HG03469 (cell line): ENCODE data around the gene KCNQ1OT1.

Experiments used
- ATAC-seq: cut with Tn5 transposase; IDR thresholded peaks from one replicate; pipeline ENCODE4 v1.9.1; 2021; ENCODE audit warnings: mild to moderate bottlenecking, moderate library complexity, moderate number of reproducible peaks; ENCODE audit not compliant: unreplicated experiment

The KCNQ1OT1 gene

GRCh38 chr11:2574043-2574552, 125.7 kb downstream of the KCNQ1OT1 start:
- ATAC-seq = no peak

- ATAC-seq = no peak
Observed at GRCh38 chr11:2573240-2574042, 126.4 kb downstream of the KCNQ1OT1 start.

GRCh38 chr11:2572491-2573239, 127.1 kb downstream of the KCNQ1OT1 start:
- no peak for ATAC-seq

GRCh38 chr11:2571598-2572281, 128.1 kb downstream of the KCNQ1OT1 start:
- ATAC-seq = no peak

GRCh38 chr11:2570841-2571597, 128.8 kb downstream of the KCNQ1OT1 start:
- no peak for ATAC-seq

- no peak for ATAC-seq
Observed at GRCh38 chr11:2570211-2570811, 129.5 kb downstream of the KCNQ1OT1 start.

GRCh38 chr11:2569731-2570210, 130.0 kb downstream of the KCNQ1OT1 start:
- ATAC-seq = no peak

- no peak for ATAC-seq
Observed at GRCh38 chr11:2569321-2569721, 130.5 kb downstream of the KCNQ1OT1 start.

- ATAC-seq = no peak
Observed at GRCh38 chr11:2567026-2567671, 132.6 kb downstream of the KCNQ1OT1 start.

- ATAC-seq = no peak
Observed at GRCh38 chr11:2566223-2567025, 133.4 kb downstream of the KCNQ1OT1 start.

- no peak for ATAC-seq
Observed at GRCh38 chr11:2565447-2566222, 134.2 kb downstream of the KCNQ1OT1 start.

GRCh38 chr11:2564588-2565425, 135.0 kb downstream of the KCNQ1OT1 start:
- ATAC-seq = no peak

- no peak for ATAC-seq
Observed at GRCh38 chr11:2564008-2564530, 135.7 kb downstream of the KCNQ1OT1 start.

- no peak for ATAC-seq
Observed at GRCh38 chr11:2563213-2564007, 136.4 kb downstream of the KCNQ1OT1 start.

- ATAC-seq = no peak
Observed at GRCh38 chr11:2562890-2563212, 136.9 kb downstream of the KCNQ1OT1 start.
